ENCODE results near the gene HYAL1. TPM values are rescaled to one million over a fixed set of nuclear protein-coding genes. Genes with fewer than 3 reads are reported as not detected.

The HYAL1 gene
- total RNA-seq, 1 donor from 2014 or later = 0.36 TPM

- H3K9me3 Mint-ChIP-seq = no peaks in the 10 kb centered on the region
- no peak for DNase-seq (ENCODE audit: low spot score)
- H3K4me1 Mint-ChIP-seq (ENCODE audit: low read depth) = peaks cover 42% of the 10 kb centered on the region
- peak overlapping the region; percentile 91 for H3K27ac Mint-ChIP-seq
- H3K4me3 Mint-ChIP-seq = peak overlapping the region; percentile 85
- intact Hi-C loops (cut with micrococcal nuclease) = no loop called here
- peaks cover 14% of the 10 kb centered on the region for H3K36me3 Mint-ChIP-seq (ENCODE audit: low read depth)
- no peaks in the 10 kb centered on the region for H3K27me3 Mint-ChIP-seq (ENCODE audit: insufficient read depth)
Measured at GRCh38 chr3:50341537-50341936, 38.2 kb upstream of the HYAL1 start.

GRCh38 chr3:50340448-50341329 lies 37.3 kb upstream of the HYAL1 start, which contains the start of gene RASSF1:
Gene RASSF1 (minus strand): TSS chr3:50340836. CDS start chr3:50340805, 31 bp downstream.
- intact Hi-C loops (cut with micrococcal nuclease) = loop anchor here (1.0 kb wide), 1 partner anchor 10 kb away; the partner anchor contains the start of genes CYB561D2 and NPRL2
- DNase-seq (ENCODE audit: low spot score) = peak; percentile 74
- H3K9me3 Mint-ChIP-seq = no peaks in the 10 kb centered on the region
- H3K27me3 Mint-ChIP-seq (ENCODE audit: insufficient read depth) = no peaks in the 10 kb centered on the region
- H3K36me3 Mint-ChIP-seq (ENCODE audit: low read depth) = peaks cover 18% of the 10 kb centered on the region
- H3K4me3 Mint-ChIP-seq = peak within 1 kb of the TSS; percentile 96
- peak within 1 kb of the TSS; percentile 97 for H3K27ac Mint-ChIP-seq
- peaks cover 43% of the 10 kb centered on the region for H3K4me1 Mint-ChIP-seq (ENCODE audit: low read depth)

- no peaks in the 10 kb centered on the region for H3K27me3 Mint-ChIP-seq (ENCODE audit: insufficient read depth)
- intact Hi-C loops (cut with micrococcal nuclease) = loop anchor here (1.0 kb wide), 1 partner anchor 10 kb away; the partner anchor contains the start of genes CYB561D2 and NPRL2
- H3K36me3 Mint-ChIP-seq (ENCODE audit: low read depth) = peaks cover 18% of the 10 kb centered on the region
- peaks cover 42% of the 10 kb centered on the region for H3K4me1 Mint-ChIP-seq (ENCODE audit: low read depth)
- no peaks in the 10 kb centered on the region for H3K9me3 Mint-ChIP-seq
- H3K27ac Mint-ChIP-seq = peak overlapping the region; percentile 97
- DNase-seq (ENCODE audit: low spot score) = no peak
- H3K4me3 Mint-ChIP-seq = peak overlapping the region; percentile 96
Measured at GRCh38 chr3:50340147-50340447, 36.7 kb upstream of the HYAL1 start.

- no peaks in the 10 kb centered on the region for H3K9me3 Mint-ChIP-seq
- H3K27ac Mint-ChIP-seq = peak overlapping the region; percentile 97
- H3K4me3 Mint-ChIP-seq = peak overlapping the region; percentile 96
- no peak for DNase-seq (ENCODE audit: low spot score)
- no peaks in the 10 kb centered on the region for H3K27me3 Mint-ChIP-seq (ENCODE audit: insufficient read depth)
- H3K4me1 Mint-ChIP-seq (ENCODE audit: low read depth) = peaks cover 45% of the 10 kb centered on the region
- peaks cover 18% of the 10 kb centered on the region for H3K36me3 Mint-ChIP-seq (ENCODE audit: low read depth)
- intact Hi-C loops (cut with micrococcal nuclease) = loop anchor here (1.0 to 5.0 kb wide), 4 partner anchors 11 to 1048 kb away; partner anchors contain the start of genes C3orf18, CISH, CYB561D2 and HEMK1
Measured at GRCh38 chr3:50339485-50340146, 36.2 kb upstream of the HYAL1 start.

GRCh38 chr3:50338965-50339364 lies 35.6 kb upstream of the HYAL1 start:
- peak overlapping the region; percentile 96 for H3K4me3 Mint-ChIP-seq
- H3K36me3 Mint-ChIP-seq (ENCODE audit: low read depth) = peaks cover 23% of the 10 kb centered on the region
- DNase-seq (ENCODE audit: low spot score) = no peak
- intact Hi-C loops (cut with micrococcal nuclease) = loop anchor here (5.0 kb wide), 3 partner anchors 228 to 1048 kb away; partner anchors contain the start of genes C3orf18, CISH, HEMK1 and MANF
- H3K27me3 Mint-ChIP-seq (ENCODE audit: insufficient read depth) = no peaks in the 10 kb centered on the region
- H3K9me3 Mint-ChIP-seq = no peaks in the 10 kb centered on the region
- peak overlapping the region; percentile 97 for H3K27ac Mint-ChIP-seq
- peaks cover 49% of the 10 kb centered on the region for H3K4me1 Mint-ChIP-seq (ENCODE audit: low read depth)

GRCh38 chr3:50337175-50337861 lies 33.9 kb upstream of the HYAL1 start:
- peak overlapping the region; percentile 96 for H3K4me3 Mint-ChIP-seq
- intact Hi-C loops (cut with micrococcal nuclease) = loop anchor here (1.0 to 5.0 kb wide), 12 partner anchors 9 to 1050 kb away; partner anchors contain the start of genes C3orf18, CISH, GNAI2 and HEMK1
- peak; percentile 96 for DNase-seq (ENCODE audit: low spot score)
- H3K27me3 Mint-ChIP-seq (ENCODE audit: insufficient read depth) = no peaks in the 10 kb centered on the region
- no peaks in the 10 kb centered on the region for H3K9me3 Mint-ChIP-seq
- peaks cover 51% of the 10 kb centered on the region for H3K4me1 Mint-ChIP-seq (ENCODE audit: low read depth)
- peaks cover 28% of the 10 kb centered on the region for H3K36me3 Mint-ChIP-seq (ENCODE audit: low read depth)
- peak overlapping the region; percentile 97 for H3K27ac Mint-ChIP-seq

- H3K4me3 Mint-ChIP-seq = peak overlapping the region; percentile 96
- H3K4me1 Mint-ChIP-seq (ENCODE audit: low read depth) = peaks cover 51% of the 10 kb centered on the region
- no peaks in the 10 kb centered on the region for H3K9me3 Mint-ChIP-seq
- H3K36me3 Mint-ChIP-seq (ENCODE audit: low read depth) = peaks cover 33% of the 10 kb centered on the region
- intact Hi-C loops (cut with micrococcal nuclease) = loop anchor here (1.0 to 5.0 kb wide), 12 partner anchors 8 to 1051 kb away; partner anchors contain the start of genes C3orf18, CISH, GNAI2 and HEMK1
- DNase-seq (ENCODE audit: low spot score) = no peak
- peak overlapping the region; percentile 97 for H3K27ac Mint-ChIP-seq
- H3K27me3 Mint-ChIP-seq (ENCODE audit: insufficient read depth) = no peaks in the 10 kb centered on the region
Measured at GRCh38 chr3:50336452-50337174, 33.2 kb upstream of the HYAL1 start.

- intact Hi-C loops (cut with micrococcal nuclease) = loop anchor here (5.0 kb wide), 3 partner anchors 233 to 1053 kb away; partner anchors contain the start of genes C3orf18, CISH, HEMK1 and MANF
- Mint-ChIP-seq H3K9me3 (no peaks in the 10 kb centered on the region), H3K27ac (peak overlapping the region; percentile 79), H3K4me1 (ENCODE audit: low read depth) (peaks cover 45% of the 10 kb centered on the region), H3K4me3 (peak overlapping the region; percentile 77), H3K36me3 (ENCODE audit: low read depth) (peaks cover 44% of the 10 kb centered on the region), H3K27me3 (ENCODE audit: insufficient read depth) (no peaks in the 10 kb centered on the region)
- no peak for DNase-seq (ENCODE audit: low spot score)
Measured at GRCh38 chr3:50334339-50335075, 31.1 kb upstream of the HYAL1 start.

GRCh38 chr3:50333744-50334328 lies 30.5 kb upstream of the HYAL1 start:
- Mint-ChIP-seq H3K27ac (peak overlapping the region; percentile 79), H3K4me3 (peak overlapping the region; percentile 77), H3K4me1 (ENCODE audit: low read depth) (peaks cover 38% of the 10 kb centered on the region), H3K27me3 (ENCODE audit: insufficient read depth) (no peaks in the 10 kb centered on the region), H3K36me3 (ENCODE audit: low read depth) (peaks cover 41% of the 10 kb centered on the region), H3K9me3 (no peaks in the 10 kb centered on the region)
- intact Hi-C loops (cut with micrococcal nuclease) = no loop called here
- DNase-seq (ENCODE audit: low spot score) = no peak

- H3K27me3 Mint-ChIP-seq (ENCODE audit: insufficient read depth) = no peaks in the 10 kb centered on the region
- no peak overlapping the region for H3K4me3 Mint-ChIP-seq
- DNase-seq (ENCODE audit: low spot score) = no peak
- H3K4me1 Mint-ChIP-seq (ENCODE audit: low read depth) = peaks cover 37% of the 10 kb centered on the region
- H3K9me3 Mint-ChIP-seq = no peaks in the 10 kb centered on the region
- peaks cover 37% of the 10 kb centered on the region for H3K36me3 Mint-ChIP-seq (ENCODE audit: low read depth)
- H3K27ac Mint-ChIP-seq = no peak overlapping the region
- intact Hi-C loops (cut with micrococcal nuclease) = no loop called here
Measured at GRCh38 chr3:50331364-50331907, 28.1 kb upstream of the HYAL1 start.

GRCh38 chr3:50330330-50330729 lies 27.0 kb upstream of the HYAL1 start:
- H3K27ac Mint-ChIP-seq = no peak overlapping the region
- no peak for DNase-seq (ENCODE audit: low spot score)
- peaks cover 34% of the 10 kb centered on the region for H3K36me3 Mint-ChIP-seq (ENCODE audit: low read depth)
- peaks cover 34% of the 10 kb centered on the region for H3K4me1 Mint-ChIP-seq (ENCODE audit: low read depth)
- H3K27me3 Mint-ChIP-seq (ENCODE audit: insufficient read depth) = no peaks in the 10 kb centered on the region
- H3K4me3 Mint-ChIP-seq = no peak overlapping the region
- intact Hi-C loops (cut with micrococcal nuclease) = no loop called here
- H3K9me3 Mint-ChIP-seq = no peaks in the 10 kb centered on the region
